IMR-90 (cell line): ENCODE results near the gene SIGLECL1. TPM values are rescaled to one million over a fixed set of nuclear protein-coding genes. Genes with fewer than 3 reads are reported as not detected.

Experiments used
- ATAC-seq: fragments of 200-7000 bp; cut with Tn5 transposase; 2 replicates; pipeline ENCODE4 v1.9.1; 2020; ENCODE audit warnings: low read depth, mild to moderate bottlenecking, moderate library complexity
- BruUV-seq: library from RNA; stranded (reverse); fragments of 400-500 nt; replicated peaks from 2 replicates; lab custom pipeline; 2021; lab: Mats Ljungman, UMichigan
- CTCF ChIA-PET: fragments of 300-600 bp; formaldehyde crosslinking; extraction: SDS; loops from one replicate; lab custom pipeline; 2021; ENCODE audit warnings: antibody characterized with exemption; lab: Yijun Ruan, JAX
- POLR2A ChIA-PET: fragments of 300-600 bp; sonication (Branson Sonifier 250); formaldehyde crosslinking; loops from one replicate; lab custom pipeline; 2022; ENCODE audit warnings: antibody characterized with exemption; ENCODE audit not compliant: unreplicated experiment; lab: Charles Lee
- DNase-seq: peaks from one replicate; pipeline ENCODE4 v3.0.0; 2013
- H2AFZ ChIP-seq: replicated peaks from 2 replicates; pipeline ENCODE3; 2013; ENCODE audit warnings: low read length, mild to moderate bottlenecking; ENCODE audit not compliant: poor library complexity
- H2AK5ac ChIP-seq: 2 replicates; pipeline ENCODE4 v1.6.1; 2013; ENCODE audit warnings: low read depth, low read length, inconsistent platforms
- H2AK9ac ChIP-seq: replicated peaks from 2 replicates; pipeline ENCODE3; 2013; ENCODE audit warnings: mild to moderate bottlenecking, low read depth, low read length, moderate library complexity; ENCODE audit not compliant: poor library complexity
- H2BK120ac ChIP-seq: 2 replicates; pipeline ENCODE4 v1.6.1; 2013; ENCODE audit warnings: low read depth, low read length, inconsistent platforms
- H2BK15ac ChIP-seq: 3 replicates; pipeline ENCODE4 v1.6.1; 2013; ENCODE audit warnings: low read depth, low read length, inconsistent platforms
- H2BK20ac ChIP-seq: 2 replicates; pipeline ENCODE4 v1.6.1; 2013; ENCODE audit warnings: low read depth, mild to moderate bottlenecking, inconsistent platforms, low read length, moderate library complexity
- H2BK5ac ChIP-seq: 2 replicates; pipeline ENCODE4 v1.6.1; 2013; ENCODE audit warnings: mild to moderate bottlenecking, low read depth, low read length, inconsistent platforms; ENCODE audit not compliant: poor library complexity, severe bottlenecking
- H3K14ac ChIP-seq: replicated peaks from 2 replicates; pipeline ENCODE4 v1.6.1; 2013; ENCODE audit warnings: low read depth, low read length, inconsistent platforms
- H3K18ac ChIP-seq: 2 replicates; pipeline ENCODE4 v1.6.1; 2013; ENCODE audit warnings: low read depth, low read length, control low read depth
- H3K23ac ChIP-seq: 2 replicates; pipeline ENCODE4 v1.6.1; 2013; ENCODE audit warnings: low read depth, low read length, inconsistent platforms
- H3K27ac ChIP-seq: 2 replicates; pipeline ENCODE4 v1.5.1; 2013; ENCODE audit warnings: mild to moderate bottlenecking, control low read depth, low read length; ENCODE audit not compliant: insufficient read depth
- H3K27me3 ChIP-seq: 2 replicates; pipeline ENCODE4 v1.6.1; 2013; ENCODE audit warnings: low read length; ENCODE audit not compliant: control insufficient read depth, insufficient read depth
- H3K36me3 ChIP-seq: 2 replicates; pipeline ENCODE4 v1.6.1; 2013; ENCODE audit warnings: low read length, mixed read lengths; ENCODE audit not compliant: control insufficient read depth, insufficient read depth
- H3K4ac ChIP-seq: 2 replicates; pipeline ENCODE4 v1.6.1; 2013; ENCODE audit warnings: low read depth, low read length, inconsistent platforms
- H3K4me1 ChIP-seq: 2 replicates; pipeline ENCODE4 v1.6.1; 2013; ENCODE audit warnings: low read length, mixed read lengths; ENCODE audit not compliant: control insufficient read depth, insufficient read depth
- H3K4me2 ChIP-seq: 2 replicates; pipeline ENCODE4 v1.6.1; 2013; ENCODE audit warnings: low read depth, mild to moderate bottlenecking, control low read depth, low read length, moderate library complexity
- H3K4me3 ChIP-seq: 2 replicates; pipeline ENCODE4 v1.5.1; 2013; ENCODE audit warnings: low read depth, mild to moderate bottlenecking, control low read depth, low read length, moderate library complexity; ENCODE audit not compliant: insufficient read depth
- H3K56ac ChIP-seq: 2 replicates; pipeline ENCODE4 v1.6.1; 2013; ENCODE audit warnings: low read length, inconsistent platforms; ENCODE audit not compliant: insufficient read depth; ENCODE audit errors: extremely low read depth
- H3K79me1 ChIP-seq, 2 experiments: 2 replicates each; pipeline ENCODE4 v1.6.1; 2013; ENCODE audit warnings: low read length in 2 of 2, inconsistent platforms in 1 of 2, low read depth in 1 of 2
- H3K9ac ChIP-seq: 2 replicates; pipeline ENCODE4 v1.6.1; 2013; ENCODE audit warnings: low read depth, low read length, control low read depth
- H3K9me1 ChIP-seq: 2 replicates; pipeline ENCODE4 v1.6.1; 2013; ENCODE audit warnings: low read length, inconsistent platforms; ENCODE audit not compliant: insufficient read depth
- H3K9me3 ChIP-seq: 2 replicates; pipeline ENCODE4 v1.6.1; 2013; ENCODE audit warnings: low read length; ENCODE audit not compliant: control insufficient read depth, insufficient read depth
- H4K20me1 ChIP-seq: 2 replicates; pipeline ENCODE4 v1.6.1; 2013; ENCODE audit warnings: low read length, inconsistent platforms; ENCODE audit not compliant: insufficient read depth
- H4K5ac ChIP-seq: 2 replicates; pipeline ENCODE4 v1.6.1; 2013; ENCODE audit warnings: mild to moderate bottlenecking, low read depth, low read length, control low read depth
- H4K8ac ChIP-seq, 2 experiments: 2 replicates each; pipeline ENCODE4 v1.6.1; 2013; ENCODE audit warnings: low read depth in 2 of 2, low read length in 2 of 2, control low read depth in 1 of 2, inconsistent platforms in 1 of 2
- H4K91ac ChIP-seq: 2 replicates; pipeline ENCODE4 v1.6.1; 2013; ENCODE audit warnings: low read depth, low read length, inconsistent platforms; ENCODE audit not compliant: insufficient read depth
- BHLHE40 ChIP-seq: fragments of 150-350 bp; IDR thresholded peaks from 2 replicates; pipeline ENCODE4 v1.6.1; 2016; ENCODE audit warnings: mild to moderate bottlenecking, low read depth, low read length
- CEBPB ChIP-seq: IDR thresholded peaks from 2 replicates; pipeline ENCODE4 v1.6.1; 2012; ENCODE audit warnings: low read depth, low read length, improper control_type of control experiment
- CHD1 ChIP-seq: IDR thresholded peaks from 2 replicates; pipeline ENCODE4 v1.6.1; 2012; ENCODE audit warnings: low read depth, low read length, improper control_type of control experiment
- CTCF ChIP-seq: conservative IDR thresholded peaks from 2 replicates; pipeline ENCODE4 v1.5.1; 2012; ENCODE audit warnings: mild to moderate bottlenecking, low read depth, low read length, improper control_type of control experiment
- ELK1 ChIP-seq: fragments of 150-350 bp; IDR thresholded peaks from 2 replicates; pipeline ENCODE4 v1.6.1; 2016; ENCODE audit warnings: low read depth, mild to moderate bottlenecking, low read length, moderate library complexity, borderline replicate concordance
- FOS ChIP-seq: fragments of 150-350 bp; IDR thresholded peaks from 2 replicates; pipeline ENCODE4 v1.6.1; 2016; ENCODE audit warnings: low read depth, low read length
- MAFK ChIP-seq: IDR thresholded peaks from 2 replicates; pipeline ENCODE4 v1.6.1; 2012; ENCODE audit warnings: low read depth, low read length, improper control_type of control experiment
- MAZ ChIP-seq: IDR thresholded peaks from 2 replicates; pipeline ENCODE4 v1.6.1; 2012; ENCODE audit warnings: low read depth, mild to moderate bottlenecking, low read length, improper control_type of control experiment, moderate library complexity, borderline replicate concordance
- MXI1 ChIP-seq: IDR thresholded peaks from 2 replicates; pipeline ENCODE4 v1.6.1; 2012; ENCODE audit warnings: low read depth, mild to moderate bottlenecking, low read length, moderate library complexity, borderline replicate concordance
- NFE2L2 ChIP-seq: fragments of 150-350 bp; IDR thresholded peaks from 2 replicates; pipeline ENCODE4 v1.6.1; 2016; ENCODE audit warnings: low read depth, mild to moderate bottlenecking, low read length
- POLR2A ChIP-seq: IDR thresholded peaks from 2 replicates; pipeline ENCODE4 v1.6.1; 2012; ENCODE audit warnings: mild to moderate bottlenecking, low read depth, low read length
- RAD21 ChIP-seq: IDR thresholded peaks from 2 replicates; pipeline ENCODE4 v1.6.1; 2012; ENCODE audit warnings: low read length, improper control_type of control experiment
- RCOR1 ChIP-seq: IDR thresholded peaks from 2 replicates; pipeline ENCODE4 v1.6.1; 2012; ENCODE audit warnings: mild to moderate bottlenecking, low read length, improper control_type of control experiment; ENCODE audit not compliant: insufficient replicate concordance
- RFX5 ChIP-seq: IDR thresholded peaks from 2 replicates; pipeline ENCODE4 v1.8.0; 2012; ENCODE audit warnings: low read depth, mild to moderate bottlenecking, low read length, moderate library complexity
- SMC3 ChIP-seq: fragments of 150-350 bp; IDR thresholded peaks from 2 replicates; pipeline ENCODE4 v1.6.1; 2016; ENCODE audit warnings: low read depth, mild to moderate bottlenecking, antibody characterized with exemption, low read length, moderate library complexity
- USF2 ChIP-seq: fragments of 150-350 bp; IDR thresholded peaks from 2 replicates; pipeline ENCODE4 v1.6.1; 2017; ENCODE audit warnings: mild to moderate bottlenecking, antibody characterized with exemption, low read length, low read depth
- WGBS, 2 experiments: methylation state at CpG; one replicate each; pipeline versions ENCODE4 v1.1.5 to v1.1.7; 2013; ENCODE audit warnings: missing lambda C conversion rate in 2 of 2; ENCODE audit not compliant: insufficient read length in 1 of 2; ENCODE audit errors: extremely low coverage in 2 of 2; 5-methylcytosine and 5-hydroxymethylcytosine counted together
- dilution Hi-C: fragments of 300-500 bp; cut with HindIII; formaldehyde crosslinking; loops from one replicate; pipeline ENCODE4 v1.14.3; 2018; ENCODE audit warnings: low sequenced_read_pairs; ENCODE audit not compliant: unreplicated experiment
- in situ Hi-C: fragments of 300-500 bp; cut with MboI; formaldehyde crosslinking; loops from 3 replicates; pipeline ENCODE4 v1.14.3; 2019; ENCODE audit warnings: low sequenced_read_pairs, inconsistent platforms, mixed read lengths
- intact Hi-C: fragments of 100-400 bp; cut with micrococcal nuclease; formaldehyde crosslinking; loops from 2 replicates; pipeline ENCODE4 v1.10.0; 2022
- polyA plus RNA-seq, 3 experiments: library from polyadenylated mRNA; depleted of rRNA; stranded (reverse); fragments of >200 nt; gene quantifications; 2 replicates each; pipeline ENCODE4 v1.2.3, GENCODE V29; 2012; ENCODE audit warnings: low replicate concordance in 1 of 3
- total RNA-seq: library from RNA; depleted of rRNA; stranded (reverse); fragments of >200 nt; gene quantifications from 2 replicates; pipeline ENCODE4 v1.2.3, GENCODE V29; 2012

SIGLECL1 gene
- total and polyA plus RNA-seq, 2 of the 4 experiments (the other 2 are of a cell fraction): not detected

GRCh38 chr19:51256155-51256625 is 5.3 kb downstream of the SIGLECL1 start:
- CTCF ChIA-PET: no interaction called here
- no peaks in the 10 kb centered on the region for H3K9me1 ChIP-seq
- no CpG with 5 or more reads among the region's 2 CpGs for WGBS, 2 experiments
- H3K9ac ChIP-seq: no peak overlapping the region
- H4K8ac ChIP-seq: no peak overlapping the region
- H3K4me3 ChIP-seq: no peak overlapping the region
- H3K4ac ChIP-seq: no peak overlapping the region
- ATAC-seq (no peak), DNase-seq (no peak)
- no peak overlapping the region for H2BK120ac ChIP-seq
- H2BK15ac ChIP-seq: no peak overlapping the region
- H3K23ac ChIP-seq: no peak overlapping the region
- H3K4me1 ChIP-seq: no peaks in the 10 kb centered on the region
- TF ChIP-seq ELK1: no peak
- TF ChIP-seq MAZ: no peak
- no peak for TF ChIP-seq RAD21
- no peak for TF ChIP-seq BHLHE40
- TF ChIP-seq RCOR1: no peak
- TF ChIP-seq MXI1: no peak
- TF ChIP-seq FOS: no peak
- no peak for TF ChIP-seq CHD1
- no peak for TF ChIP-seq SMC3
- TF ChIP-seq CEBPB: no peak
- TF ChIP-seq MAFK: no peak
- TF ChIP-seq CTCF: no peak
- no peak for TF ChIP-seq POLR2A
- no peak for TF ChIP-seq NFE2L2
- no peak for TF ChIP-seq USF2
- no peak for TF ChIP-seq RFX5
- in situ Hi-C loops (no loop called here), dilution Hi-C loops (no loop called here), intact Hi-C loops (no loop called here)
- no peak overlapping the region for H3K4me2 ChIP-seq
- no peak overlapping the region for H4K5ac ChIP-seq
- no peak overlapping the region for H3K27ac ChIP-seq
- POLR2A ChIA-PET: no interaction called here
- H4K20me1 ChIP-seq: no peaks in the 10 kb centered on the region
- no peak overlapping the region for H2AFZ ChIP-seq
- no peak overlapping the region for H3K56ac ChIP-seq
- no peak overlapping the region for H3K18ac ChIP-seq
- H2BK5ac ChIP-seq: no peak overlapping the region
- H3K9me3 ChIP-seq: peaks cover under 1% of the 10 kb centered on the region; the same call in 1 of the 2 replicates
- no peaks in the 10 kb centered on the region for H3K79me1 ChIP-seq
- BruUV-seq: no TSS peak
- no peak overlapping the region for H2BK20ac ChIP-seq
- no peak overlapping the region for H4K91ac ChIP-seq
- no peak overlapping the region for H2AK9ac ChIP-seq
- no peaks in the 10 kb centered on the region for H3K36me3 ChIP-seq
- no peaks in the 10 kb centered on the region for H3K27me3 ChIP-seq
- no peak overlapping the region for H2AK5ac ChIP-seq
- H3K14ac ChIP-seq: no peak overlapping the region
